HFF-Myc (cell line): ENCODE data around the gene DMAC2L.
"Not testable (repeated sequence)": the region's sequence is repeated elsewhere in the genome, so short reads cannot be mapped to it uniquely, and the experiment has no call there.

Source experiments
- DNase-seq: peaks from one replicate; pipeline ENCODE4 v3.0.0-alpha.2; 2011; ENCODE audit warnings: low read depth; ENCODE audit errors: extremely low read depth
- H3K4me3 ChIP-seq: replicated peaks from 2 replicates; pipeline ENCODE4 v1.5.1; 2011; ENCODE audit warnings: low read depth, mild to moderate bottlenecking, control low read depth, low read length
- CTCF ChIP-seq: IDR thresholded peaks from 2 replicates; pipeline ENCODE4 v1.5.1; 2012; ENCODE audit warnings: mild to moderate bottlenecking, low read depth, low read length, control low read depth; ENCODE audit errors: missing control alignments

Gene DMAC2L

DNA sequence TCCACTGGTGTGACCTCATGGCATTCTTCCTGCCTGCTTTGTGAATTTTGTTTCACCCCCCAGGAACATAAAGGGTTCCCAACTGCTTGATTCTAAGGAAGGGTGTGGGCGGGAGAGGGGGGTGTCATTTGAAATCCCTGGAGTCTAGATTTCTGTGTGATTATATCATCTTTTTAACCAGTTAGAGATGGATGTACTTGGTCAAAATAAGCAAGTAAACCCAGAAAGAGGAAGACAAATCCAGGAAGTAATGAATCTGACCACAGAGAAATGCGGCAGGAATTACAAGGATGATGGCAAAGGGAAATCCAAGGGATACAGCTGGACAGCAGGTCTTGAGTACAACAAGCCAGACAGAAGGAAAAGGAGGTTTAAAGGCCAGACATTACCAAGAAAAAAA is 38.9 kb downstream of the DMAC2L start:
- no peak for DNase-seq
- no peak for TF ChIP-seq CTCF
- no peak overlapping the region for H3K4me3 ChIP-seq

DNA sequence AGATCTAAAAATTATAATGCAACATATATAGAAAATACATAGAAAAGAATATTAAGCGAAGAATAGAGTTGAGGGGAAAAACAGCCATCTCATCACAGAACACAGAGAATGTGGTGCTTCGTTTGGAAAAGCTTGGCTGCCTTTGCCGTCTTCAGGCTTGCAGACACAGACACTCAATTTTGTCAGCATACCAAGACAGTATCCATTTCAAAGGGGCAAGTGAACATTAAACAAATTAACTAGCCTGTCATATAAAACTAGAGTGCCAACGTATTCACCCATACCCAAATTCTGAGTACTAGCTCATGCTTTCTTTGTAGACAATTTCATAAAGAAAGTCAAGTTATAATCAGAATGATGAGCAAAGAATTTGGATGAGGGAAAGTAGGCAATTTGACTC is 40.5 kb downstream of the DMAC2L start:
- H3K4me3 ChIP-seq, result no peak overlapping the region
- DNase-seq, result no peak
- TF ChIP-seq CTCF, result no peak

DNA sequence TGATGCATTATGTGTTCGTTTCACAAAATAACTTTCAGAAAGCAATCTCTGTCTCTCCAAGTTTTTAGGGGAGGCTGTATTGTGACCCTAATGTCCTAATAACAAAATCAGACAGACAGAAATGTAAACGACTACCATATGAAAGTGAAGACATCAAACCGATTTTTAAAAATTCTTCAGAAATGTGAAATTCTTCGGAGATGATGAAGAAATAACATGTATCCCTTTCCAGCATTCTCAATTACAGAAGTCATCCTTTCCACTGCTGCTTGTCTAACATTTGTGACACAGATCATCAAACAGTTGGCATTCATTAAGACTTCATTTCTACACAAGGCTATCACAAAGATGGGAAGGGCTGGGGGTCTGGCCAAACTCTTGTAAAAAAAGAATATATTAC is 41.0 kb downstream of the DMAC2L start:
- no peak for TF ChIP-seq CTCF
- no peak for DNase-seq
- H3K4me3 ChIP-seq, result no peak overlapping the region

GRCh38 chr14:50354527-50354926 is 42.4 kb downstream of the DMAC2L start:
- no peak for TF ChIP-seq CTCF
- DNase-seq, result no peak
- no peak overlapping the region for H3K4me3 ChIP-seq

- no peak for DNase-seq
- H3K4me3 ChIP-seq, result no peak overlapping the region
- TF ChIP-seq CTCF, result no peak
Measured at GRCh38 chr14:50355692-50356091, 43.6 kb downstream of the DMAC2L start.

DNA sequence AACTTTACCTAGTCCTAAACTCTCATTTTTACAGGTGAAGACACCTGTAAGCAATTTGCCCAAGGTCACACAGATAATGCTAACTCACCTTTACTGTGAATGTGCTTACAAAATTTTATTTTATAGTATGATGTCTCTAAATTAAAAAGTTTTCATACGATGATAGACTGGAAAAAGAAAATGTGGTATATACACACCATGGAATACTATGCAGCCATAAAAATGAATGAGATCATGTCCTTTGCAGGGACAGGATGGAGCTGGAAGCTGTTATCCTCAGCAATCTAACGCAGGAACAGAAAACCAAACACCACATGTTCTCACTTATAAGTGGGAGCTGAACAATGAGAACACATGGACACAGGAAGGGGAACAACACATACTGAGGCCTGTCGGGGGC is 44.2 kb downstream of the DMAC2L start:
- H3K4me3 ChIP-seq, DNase-seq: not testable (repeated sequence)

DNA sequence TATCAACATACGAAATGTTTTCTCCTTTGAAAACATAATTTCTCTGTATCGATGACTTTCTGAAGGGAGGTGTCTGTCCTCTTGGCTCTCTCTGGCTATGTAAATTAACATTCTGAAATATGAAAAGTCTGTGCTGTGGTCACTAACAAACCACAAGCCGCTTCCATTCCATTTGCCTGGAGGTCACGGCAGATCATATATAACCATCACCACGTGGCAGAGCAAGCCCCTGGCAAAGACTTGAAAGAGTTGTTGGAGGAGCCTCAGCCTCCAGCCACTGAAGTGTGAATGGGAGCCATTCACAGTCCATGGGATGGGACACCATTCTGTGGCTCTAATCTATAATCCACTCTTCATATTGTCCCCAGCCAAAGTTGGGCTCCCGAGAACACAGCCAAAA is 45.0 kb downstream of the DMAC2L start:
- H3K4me3 ChIP-seq, result no peak overlapping the region
- TF ChIP-seq CTCF, result no peak
- no peak for DNase-seq

DNA sequence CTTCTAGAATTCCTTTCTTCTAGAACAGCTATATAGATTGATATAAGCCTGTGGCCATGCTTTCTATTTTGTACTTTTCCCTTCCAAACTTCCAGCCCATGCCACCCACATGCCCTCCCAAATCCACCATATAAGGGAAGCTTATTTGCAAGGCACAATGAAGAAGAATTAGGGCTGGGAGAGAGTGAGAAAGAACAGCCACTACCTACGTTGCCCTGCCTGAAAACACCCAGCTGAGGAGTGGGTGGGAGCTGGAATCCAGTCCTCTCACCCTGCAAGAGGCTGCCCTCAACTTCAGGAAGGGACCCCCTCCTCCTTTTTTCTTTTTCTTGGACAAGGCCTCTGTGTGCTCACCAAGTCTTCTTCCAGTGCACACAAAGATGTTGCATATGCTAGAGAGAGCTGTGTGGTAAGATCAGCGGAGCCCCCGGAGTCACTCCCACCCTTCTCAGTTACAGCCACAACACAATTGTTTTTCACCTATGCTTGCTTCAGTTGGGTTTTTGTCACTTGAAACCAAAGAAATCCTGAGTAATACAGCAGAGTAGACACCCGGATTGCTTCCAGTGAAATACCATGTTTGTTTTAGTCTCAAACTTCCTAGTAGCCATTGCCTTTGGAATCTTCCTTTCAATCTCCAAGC is 45.8 kb downstream of the DMAC2L start:
- no peak for DNase-seq
- TF ChIP-seq CTCF, result no peak
- H3K4me3 ChIP-seq, result no peak overlapping the region
